ENCODE results near the gene CLPSL1.

- TF ChIP-seq EZH2 (optimal IDR thresholded peaks at IDR 0.05; ENCODE audit: low read depth, low read length) (no peak), EZH2phosphoT487 (IDR thresholded peaks at IDR 0.05; ENCODE audit: low read length) (no peak)
- TF ChIP-seq, protein P1, sequence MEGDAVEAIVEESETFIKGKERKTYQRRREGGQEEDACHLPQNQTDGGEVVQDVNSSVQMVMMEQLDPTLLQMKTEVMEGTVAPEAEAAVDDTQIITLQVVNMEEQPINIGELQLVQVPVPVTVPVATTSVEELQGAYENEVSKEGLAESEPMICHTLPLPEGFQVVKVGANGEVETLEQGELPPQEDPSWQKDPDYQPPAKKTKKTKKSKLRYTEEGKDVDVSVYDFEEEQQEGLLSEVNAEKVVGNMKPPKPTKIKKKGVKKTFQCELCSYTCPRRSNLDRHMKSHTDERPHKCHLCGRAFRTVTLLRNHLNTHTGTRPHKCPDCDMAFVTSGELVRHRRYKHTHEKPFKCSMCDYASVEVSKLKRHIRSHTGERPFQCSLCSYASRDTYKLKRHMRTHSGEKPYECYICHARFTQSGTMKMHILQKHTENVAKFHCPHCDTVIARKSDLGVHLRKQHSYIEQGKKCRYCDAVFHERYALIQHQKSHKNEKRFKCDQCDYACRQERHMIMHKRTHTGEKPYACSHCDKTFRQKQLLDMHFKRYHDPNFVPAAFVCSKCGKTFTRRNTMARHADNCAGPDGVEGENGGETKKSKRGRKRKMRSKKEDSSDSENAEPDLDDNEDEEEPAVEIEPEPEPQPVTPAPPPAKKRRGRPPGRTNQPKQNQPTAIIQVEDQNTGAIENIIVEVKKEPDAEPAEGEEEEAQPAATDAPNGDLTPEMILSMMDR (IDR thresholded peaks at IDR 0.05; ENCODE audit: low read length) = no peak
Measured at GRCh38 chr6:35751594-35751993, 29.2 kb upstream of the CLPSL1 start.
